ENCODE measurements around the gene ZNF628.

DNA sequence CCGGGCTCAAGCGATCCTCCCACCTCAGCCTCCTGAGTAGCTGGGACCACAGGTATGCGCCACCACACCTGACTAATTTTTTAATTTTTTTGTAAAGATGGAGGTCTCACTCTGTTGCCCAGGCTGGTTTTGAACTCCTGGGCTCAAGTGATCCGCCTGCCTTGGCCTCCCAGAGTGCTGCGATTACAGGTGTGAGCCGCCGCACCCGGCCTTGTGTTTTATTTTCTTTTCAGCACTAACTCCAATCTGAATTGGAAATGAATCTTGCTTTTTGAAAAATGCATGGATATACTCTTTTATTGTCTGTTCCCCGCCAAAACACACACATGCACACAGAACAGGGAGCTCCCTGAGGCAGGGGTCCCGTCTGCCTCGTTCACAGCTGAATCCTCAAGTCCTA lies 13.7 kb upstream of the ZNF628 start:
- TF ChIP-seq CTCF (IDR thresholded peaks at IDR 0.05 in 4 of 5, conservative IDR thresholded peaks at IDR 0.05 in 1 of 5): no peak
- TF ChIP-seq POLR2A (IDR thresholded peaks at IDR 0.05): no peak

Data from gastrocnemius medialis (tissue), 4 donors.